Germinal center (tissue), 1 donor: ENCODE data around the gene PTPN2.
"Not testable (repeated sequence)": the region's sequence is repeated elsewhere in the genome, so short reads cannot be mapped to it uniquely, and the experiment has no call there.

Experiments used
- DNase-seq: peaks from one replicate; pipeline ENCODE4 v3.0.0; 2012; ENCODE audit warnings: mixed read lengths, low spot score

Gene PTPN2

DNA sequence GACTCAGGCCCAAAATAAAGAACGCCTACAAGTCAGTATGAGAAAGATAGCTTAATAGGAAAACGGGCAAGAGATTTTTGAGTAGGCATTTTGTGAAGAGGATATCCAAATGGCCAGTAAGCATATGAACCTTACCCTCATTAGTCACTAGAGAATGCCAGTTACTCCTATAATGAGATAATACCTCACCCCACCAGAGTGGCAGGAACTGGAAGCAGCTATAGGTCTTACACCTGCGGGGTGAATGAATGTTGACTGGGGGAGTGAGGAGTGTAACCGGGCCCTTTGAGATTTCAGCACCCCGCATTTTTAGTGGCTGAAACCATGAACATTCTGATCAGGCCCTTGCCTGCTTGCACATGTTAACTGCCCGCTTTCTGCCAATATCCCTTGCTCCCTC lies 7.5 kb upstream of the PTPN2 start:
- DNase-seq, result no peak

GRCh38 chr18:12890964-12891363 lies 6.9 kb upstream of the PTPN2 start:
- no peak for DNase-seq

DNA sequence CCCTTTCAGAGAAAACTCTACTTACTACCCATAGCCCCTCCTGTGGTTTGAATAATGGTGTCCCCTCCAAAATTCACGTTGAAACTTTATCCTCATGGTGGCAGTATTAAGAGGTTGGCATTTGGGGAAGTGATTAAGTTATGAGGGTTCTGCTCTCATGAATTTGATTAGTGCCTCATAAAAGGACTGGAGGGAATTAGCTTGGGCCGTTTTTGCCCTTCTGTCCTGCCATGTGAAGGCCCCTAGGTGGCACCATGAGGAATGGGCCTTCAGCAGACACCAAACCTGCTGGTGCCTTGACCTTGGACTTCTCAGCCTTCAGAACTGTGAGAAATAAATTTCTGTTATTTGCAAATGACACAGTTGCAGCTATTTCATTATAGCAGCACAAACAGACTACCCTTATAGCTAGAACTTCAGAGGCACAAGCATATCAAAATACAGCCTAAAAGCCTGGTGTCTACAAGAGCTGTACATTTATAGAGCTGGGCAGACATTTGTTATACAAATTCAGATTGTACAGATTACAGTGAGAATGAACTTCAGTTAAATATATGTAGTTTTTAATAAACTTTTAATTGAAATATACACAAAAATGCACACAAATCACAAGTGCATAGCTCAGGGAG lies 2.6 kb upstream of the PTPN2 start:
- peak; percentile 21 for DNase-seq

GRCh38 chr18:12885500-12885899 lies 1.5 kb upstream of the PTPN2 start:
- peak; percentile 45 for DNase-seq

GRCh38 chr18:12884406-12885323 lies 628 bp upstream of the PTPN2 start:
- DNase-seq, result no peak

DNA sequence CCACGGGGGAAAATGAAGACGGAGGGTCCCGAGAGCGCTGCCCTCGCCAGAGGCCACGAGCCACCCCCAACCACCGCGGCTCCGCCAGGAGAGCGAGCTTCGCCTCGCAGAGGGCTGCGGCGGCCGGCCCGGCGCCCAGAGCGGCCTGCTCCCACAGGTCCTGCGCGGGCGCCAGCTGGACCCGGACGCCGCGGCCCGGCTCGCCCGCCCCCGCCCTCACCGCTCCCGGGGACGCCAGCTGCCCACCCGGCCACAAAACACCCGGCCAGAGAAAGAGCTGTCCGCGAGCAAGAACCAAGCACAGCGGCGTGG lies 709 bp downstream of the PTPN2 start:
- peak; percentile 15 for DNase-seq

DNA sequence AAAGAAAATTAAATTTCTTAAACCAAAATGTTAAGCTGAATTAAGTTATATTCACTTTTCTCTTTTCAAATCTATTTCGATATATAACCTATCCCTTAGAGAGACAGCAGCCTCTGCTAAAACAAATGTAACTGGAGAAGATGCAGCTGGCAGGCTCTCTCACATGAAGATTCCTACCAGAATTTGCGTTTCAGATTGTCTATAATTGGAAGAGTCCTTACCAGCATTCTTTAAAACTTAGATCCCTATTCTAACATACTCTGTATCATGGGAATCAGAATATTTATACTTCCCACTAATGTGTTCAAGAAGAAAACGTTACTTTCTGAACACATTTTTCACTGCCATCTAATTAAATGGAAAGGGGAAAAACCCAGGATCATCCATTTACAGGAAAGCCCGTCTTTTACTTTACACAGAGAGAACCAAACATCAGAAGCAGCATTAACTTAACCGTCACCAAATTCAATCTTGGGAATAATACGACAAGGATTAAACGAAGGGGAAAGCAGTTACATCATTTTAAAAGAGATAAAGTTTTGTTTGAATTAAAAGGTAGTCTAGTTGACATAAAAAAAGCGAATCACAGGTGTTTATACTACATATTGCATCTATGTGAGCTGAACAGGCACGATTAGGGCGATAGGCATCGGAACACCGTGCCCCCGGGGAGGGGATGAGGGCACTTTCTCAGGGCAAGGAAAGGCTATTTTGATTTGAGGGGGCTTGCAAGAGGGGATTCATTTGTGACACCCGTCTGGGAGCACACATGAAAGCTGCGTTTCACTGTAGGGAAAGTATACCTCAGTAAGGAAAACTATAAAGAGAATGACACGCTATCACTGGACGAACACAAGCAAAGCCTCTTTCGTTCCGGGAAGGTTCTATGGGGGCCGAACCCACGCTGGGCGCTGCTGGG lies 1.3 kb downstream of the PTPN2 start:
- DNase-seq, result no peak

- peak; percentile 49 for DNase-seq
These were observed 3.5 kb downstream of the PTPN2 start for GRCh38 chr18:12880541-12880910.

- peak; percentile 39 for DNase-seq
These were observed 4.0 kb downstream of the PTPN2 start for GRCh38 chr18:12879840-12880540.

DNA sequence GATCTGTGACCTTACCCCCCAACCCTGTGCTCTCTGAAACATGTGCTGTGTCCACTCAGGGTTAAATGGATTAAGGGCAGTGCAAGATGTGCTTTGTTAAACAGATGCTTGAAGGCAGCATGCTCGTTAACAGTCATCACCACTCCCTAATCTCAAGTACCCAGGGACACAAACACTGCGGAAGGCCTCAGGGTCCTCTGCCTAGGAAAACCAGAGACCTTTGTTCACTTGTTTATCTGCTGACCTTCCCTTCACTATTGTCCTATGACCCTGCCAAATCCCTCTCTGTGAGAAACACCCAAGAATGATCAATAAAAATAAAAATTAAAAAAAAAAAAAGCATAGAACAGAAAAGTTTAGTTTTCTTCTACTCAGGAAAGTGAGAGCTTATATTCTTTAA lies 9.0 kb downstream of the PTPN2 start:
- not testable (repeated sequence) for DNase-seq

GRCh38 chr18:12873961-12874567 lies 10.0 kb downstream of the PTPN2 start:
- DNase-seq, result not testable (repeated sequence)

DNA sequence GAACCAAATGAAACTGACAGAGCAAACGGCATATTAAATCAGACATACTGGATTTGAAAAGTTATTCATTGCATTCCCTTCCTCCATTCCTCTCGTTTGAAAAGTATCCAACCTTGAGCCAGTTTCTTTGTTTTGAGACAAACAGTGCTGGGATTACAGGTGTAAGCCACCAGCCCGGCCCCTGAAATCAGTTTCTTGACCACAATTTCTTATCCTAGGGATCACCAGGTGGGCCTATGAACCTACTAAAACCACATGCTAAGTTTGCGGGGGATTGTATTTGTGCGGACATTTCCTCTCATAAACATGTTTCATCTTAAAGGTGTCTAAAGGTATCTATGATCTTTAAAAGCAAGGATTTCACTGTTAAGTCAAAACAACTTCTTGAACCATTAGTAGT lies 11.6 kb downstream of the PTPN2 start:
- DNase-seq, result no peak

GRCh38 chr18:12868576-12868975 lies 15.5 kb downstream of the PTPN2 start:
- DNase-seq, result no peak

GRCh38 chr18:12867441-12868123 lies 16.5 kb downstream of the PTPN2 start:
- no peak for DNase-seq

- no peak for DNase-seq
These were observed 20.3 kb downstream of the PTPN2 start for GRCh38 chr18:12863687-12864216.

- DNase-seq, result no peak
These were observed 21.1 kb downstream of the PTPN2 start for GRCh38 chr18:12862874-12863482.

DNA sequence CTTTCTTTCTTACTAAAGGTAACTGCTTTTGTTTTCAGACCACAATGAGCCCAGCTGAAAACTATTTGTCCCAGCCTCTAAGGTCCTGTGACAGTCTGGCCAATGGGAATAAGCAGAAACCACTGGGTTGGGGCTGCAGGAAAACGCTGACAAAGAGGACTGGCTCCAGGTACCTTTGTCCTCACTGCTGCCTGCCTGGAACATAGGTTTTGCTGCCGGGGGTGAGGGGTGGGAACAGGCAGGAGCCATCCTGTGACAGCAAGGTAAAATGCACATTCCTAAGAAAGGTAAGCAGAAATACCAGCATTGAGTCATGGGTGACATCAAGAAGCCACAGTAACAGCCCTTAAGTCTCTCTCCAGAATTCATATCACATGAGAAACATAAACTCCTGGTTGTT lies 21.6 kb downstream of the PTPN2 start:
- no peak for DNase-seq

DNA sequence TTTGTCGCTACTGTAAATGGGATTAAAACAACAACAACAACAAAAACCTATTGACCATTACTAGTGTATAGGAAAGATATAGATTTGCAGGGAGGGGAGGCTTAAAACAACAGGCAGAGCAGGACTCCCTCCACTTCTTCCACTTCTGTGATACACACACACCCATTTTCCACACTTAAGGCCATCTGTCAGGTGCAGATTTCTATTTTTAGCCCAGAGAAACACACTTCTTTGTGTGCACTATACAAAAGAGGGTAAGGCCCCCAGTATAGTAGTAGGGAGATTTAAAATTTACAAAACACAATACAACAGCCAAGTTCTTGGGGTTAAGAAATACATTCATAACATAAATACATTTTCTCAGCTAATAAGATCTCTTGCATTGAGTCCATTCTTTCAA lies 22.4 kb downstream of the PTPN2 start:
- no peak for DNase-seq

- DNase-seq, result no peak
These were observed 23.5 kb downstream of the PTPN2 start for GRCh38 chr18:12860530-12860929.

- DNase-seq, result no peak
These were observed 25.0 kb downstream of the PTPN2 start for GRCh38 chr18:12858991-12859390.
